Measurements from ENCODE around the gene IL23R. TPM values are rescaled to one million over a fixed set of nuclear protein-coding genes. Genes with fewer than 3 reads are reported as not detected.

The IL23R gene
- total RNA-seq (under 1 TPM; 0.08 to 0.09 TPM), polyA plus RNA-seq (not detected)

DNA sequence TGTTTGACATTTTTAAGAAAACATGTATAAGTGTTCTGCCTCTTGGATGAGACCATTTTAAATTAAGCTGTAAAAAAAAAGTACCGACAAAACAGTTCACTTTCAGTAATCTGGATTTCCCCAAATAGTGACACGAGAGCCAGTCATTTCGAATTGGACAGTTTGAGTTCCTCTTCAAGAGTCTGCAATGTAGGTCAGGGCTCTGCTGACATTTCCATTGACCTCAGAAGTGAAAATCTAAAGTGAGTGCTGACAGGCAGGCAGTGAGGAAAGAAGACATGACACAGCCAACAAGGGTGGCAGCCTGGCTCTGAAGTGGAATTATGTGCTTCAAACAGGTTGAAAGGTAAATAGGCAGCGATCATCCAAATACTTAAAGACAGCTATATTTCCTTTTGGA is at the start of gene IL23R:
Gene IL23R (plus strand): TSS at position 259 of the 400 bp plus-strand sequence. CDS start 1,667 bp downstream, outside the sequence.
- no peaks in the 10 kb centered on the region for H3K27me3 ChIP-seq (ENCODE audit: control insufficient read depth in 4 of 4, insufficient read depth in 4 of 4, low read length in 3 of 4)
- TF ChIP-seq, protein P1, sequence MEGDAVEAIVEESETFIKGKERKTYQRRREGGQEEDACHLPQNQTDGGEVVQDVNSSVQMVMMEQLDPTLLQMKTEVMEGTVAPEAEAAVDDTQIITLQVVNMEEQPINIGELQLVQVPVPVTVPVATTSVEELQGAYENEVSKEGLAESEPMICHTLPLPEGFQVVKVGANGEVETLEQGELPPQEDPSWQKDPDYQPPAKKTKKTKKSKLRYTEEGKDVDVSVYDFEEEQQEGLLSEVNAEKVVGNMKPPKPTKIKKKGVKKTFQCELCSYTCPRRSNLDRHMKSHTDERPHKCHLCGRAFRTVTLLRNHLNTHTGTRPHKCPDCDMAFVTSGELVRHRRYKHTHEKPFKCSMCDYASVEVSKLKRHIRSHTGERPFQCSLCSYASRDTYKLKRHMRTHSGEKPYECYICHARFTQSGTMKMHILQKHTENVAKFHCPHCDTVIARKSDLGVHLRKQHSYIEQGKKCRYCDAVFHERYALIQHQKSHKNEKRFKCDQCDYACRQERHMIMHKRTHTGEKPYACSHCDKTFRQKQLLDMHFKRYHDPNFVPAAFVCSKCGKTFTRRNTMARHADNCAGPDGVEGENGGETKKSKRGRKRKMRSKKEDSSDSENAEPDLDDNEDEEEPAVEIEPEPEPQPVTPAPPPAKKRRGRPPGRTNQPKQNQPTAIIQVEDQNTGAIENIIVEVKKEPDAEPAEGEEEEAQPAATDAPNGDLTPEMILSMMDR (IDR thresholded peaks at IDR 0.05; ENCODE audit: low read depth, low read length, missing input control), result no peak
- TF ChIP-seq FOXA1 (IDR thresholded peaks at IDR 0.05), result no peak
- TF ChIP-seq REST (IDR thresholded peaks at IDR 0.05), result no peak
- TF ChIP-seq, protein P2, sequence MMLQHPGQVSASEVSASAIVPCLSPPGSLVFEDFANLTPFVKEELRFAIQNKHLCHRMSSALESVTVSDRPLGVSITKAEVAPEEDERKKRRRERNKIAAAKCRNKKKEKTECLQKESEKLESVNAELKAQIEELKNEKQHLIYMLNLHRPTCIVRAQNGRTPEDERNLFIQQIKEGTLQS (IDR thresholded peaks at IDR 0.05), result no peak
- no peak for TF ChIP-seq JUND (IDR thresholded peaks at IDR 0.05)
- H3K36me3 ChIP-seq (ENCODE audit: control insufficient read depth in 4 of 4, insufficient read depth in 3 of 4, low read depth in 1 of 4, low read length in 3 of 4), result no peaks in the 10 kb centered on the region
- peaks cover 0 to 23% (median 13%) of the 10 kb centered on the region in 4 donors for H3K4me1 ChIP-seq (ENCODE audit: control insufficient read depth in 4 of 4, insufficient read depth in 4 of 4, low read length in 3 of 4)
- no peak within 1 kb of the TSS for H3K27ac ChIP-seq (ENCODE audit: low read depth in 1 of 2, low read length in 2 of 2)
- H3K4me3 ChIP-seq (ENCODE audit: low read depth in 1 of 3, low read length in 3 of 3), result no peak within 1 kb of the TSS
- H3K9ac ChIP-seq (ENCODE audit: low read depth in 1 of 2, low read length in 2 of 2), result no peak within 1 kb of the TSS
- WGBS, result 76% methylated on average over 4 of the region's 4 CpGs
- H3K9me3 ChIP-seq (ENCODE audit: control insufficient read depth in 4 of 4, low read length in 3 of 4), result no peaks in the 10 kb centered on the region
- no peak for DNase-seq (ENCODE audit: low spot score)

GRCh38 chr1:67118191-67118590 is 48.1 kb upstream of the IL23R start:
- H3K9me3 ChIP-seq (ENCODE audit: control insufficient read depth in 4 of 4, low read length in 3 of 4), result peaks cover 0 to 3% (median under 1%) of the 10 kb centered on the region in 4 donors
- no peaks in the 10 kb centered on the region for H3K4me1 ChIP-seq (ENCODE audit: control insufficient read depth in 4 of 4, insufficient read depth in 4 of 4, low read length in 3 of 4)
- DNase-seq (ENCODE audit: low spot score), result no peak
- no peak overlapping the region for H3K9ac ChIP-seq (ENCODE audit: low read depth in 1 of 2, low read length in 2 of 2)
- H3K4me3 ChIP-seq (ENCODE audit: low read depth in 1 of 3, low read length in 3 of 3), result no peak overlapping the region
- no peak overlapping the region for H3K27ac ChIP-seq (ENCODE audit: low read depth in 1 of 2, low read length in 2 of 2)
- H3K36me3 ChIP-seq (ENCODE audit: control insufficient read depth in 4 of 4, insufficient read depth in 3 of 4, low read depth in 1 of 4, low read length in 3 of 4), result no peaks in the 10 kb centered on the region
- TF ChIP-seq, protein P2 (IDR thresholded peaks at IDR 0.05), result no peak
- H3K27me3 ChIP-seq (ENCODE audit: control insufficient read depth in 4 of 4, insufficient read depth in 4 of 4, low read length in 3 of 4), result no peaks in the 10 kb centered on the region

GRCh38 chr1:67118646-67119045 is 47.6 kb upstream of the IL23R start:
- H3K27me3 ChIP-seq (ENCODE audit: control insufficient read depth in 4 of 4, insufficient read depth in 4 of 4, low read length in 3 of 4), result no peaks in the 10 kb centered on the region
- no peak overlapping the region for H3K9ac ChIP-seq (ENCODE audit: low read depth in 1 of 2, low read length in 2 of 2)
- no peak for DNase-seq (ENCODE audit: low spot score)
- no peaks in the 10 kb centered on the region for H3K36me3 ChIP-seq (ENCODE audit: control insufficient read depth in 4 of 4, insufficient read depth in 3 of 4, low read depth in 1 of 4, low read length in 3 of 4)
- WGBS, result 53% methylated on average over 3 of the region's 3 CpGs
- no peak overlapping the region for H3K27ac ChIP-seq (ENCODE audit: low read depth in 1 of 2, low read length in 2 of 2)
- peaks cover 0 to 3% (median under 1%) of the 10 kb centered on the region in 4 donors for H3K9me3 ChIP-seq (ENCODE audit: control insufficient read depth in 4 of 4, low read length in 3 of 4)
- H3K4me1 ChIP-seq (ENCODE audit: control insufficient read depth in 4 of 4, insufficient read depth in 4 of 4, low read length in 3 of 4), result no peaks in the 10 kb centered on the region
- no peak overlapping the region for H3K4me3 ChIP-seq (ENCODE audit: low read depth in 1 of 3, low read length in 3 of 3)
- TF ChIP-seq, protein P3, sequence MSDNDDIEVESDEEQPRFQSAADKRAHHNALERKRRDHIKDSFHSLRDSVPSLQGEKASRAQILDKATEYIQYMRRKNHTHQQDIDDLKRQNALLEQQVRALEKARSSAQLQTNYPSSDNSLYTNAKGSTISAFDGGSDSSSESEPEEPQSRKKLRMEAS (IDR thresholded peaks at IDR 0.05), result no peak
- no peak for TF ChIP-seq GABPA (IDR thresholded peaks at IDR 0.05 in 1 of 2, conservative IDR thresholded peaks at IDR 0.05 in 1 of 2)
- TF ChIP-seq, protein P1 (IDR thresholded peaks at IDR 0.05; ENCODE audit: low read depth, low read length, missing input control), result no peak
- TF ChIP-seq REST (IDR thresholded peaks at IDR 0.05), result no peak
- TF ChIP-seq TAF1 (conservative IDR thresholded peaks at IDR 0.05), result no peak
- TF ChIP-seq HNF4A (conservative IDR thresholded peaks at IDR 0.05), result no peak
- no peak for TF ChIP-seq HNF4G (IDR thresholded peaks at IDR 0.05)
- no peak for TF ChIP-seq RXRA (IDR thresholded peaks at IDR 0.05)
- TF ChIP-seq, protein P2 (IDR thresholded peaks at IDR 0.05), result no peak
- TF ChIP-seq YY1 (IDR thresholded peaks at IDR 0.05), result no peak
- TF ChIP-seq SP1 (IDR thresholded peaks at IDR 0.05), result no peak
- no peak for TF ChIP-seq JUND (IDR thresholded peaks at IDR 0.05)

Data from liver (tissue), 9 donors.